Ishikawa (cell line): ENCODE measurements around the gene EFCAB5.

Experiments used
- CEBPB ChIP-seq: IDR thresholded peaks from 2 replicates; pipeline ENCODE4 v1.6.1; 2012
- CREB1 ChIP-seq: IDR thresholded peaks from 2 replicates; pipeline ENCODE4 v1.6.1; 2012; ENCODE audit warnings: low read depth
- EGR1 ChIP-seq: IDR thresholded peaks from 2 replicates; pipeline ENCODE4 v1.6.1; 2012
- EP300 ChIP-seq: IDR thresholded peaks from 2 replicates; pipeline ENCODE4 v1.6.1; 2012; ENCODE audit warnings: borderline replicate concordance
- FOXM1 ChIP-seq: IDR thresholded peaks from 2 replicates; pipeline ENCODE4 v1.6.1; 2012; ENCODE audit warnings: low read depth, borderline replicate concordance
- MAX ChIP-seq: IDR thresholded peaks from 2 replicates; pipeline ENCODE4 v1.6.1; 2012
- NFIC ChIP-seq: IDR thresholded peaks from 2 replicates; pipeline ENCODE4 v1.6.1; 2012
- RAD21 ChIP-seq: IDR thresholded peaks from 2 replicates; pipeline ENCODE4 v1.6.1; 2012; ENCODE audit warnings: low read depth
- REST ChIP-seq: IDR thresholded peaks from 2 replicates; pipeline ENCODE4 v1.6.1; 2012; ENCODE audit warnings: low read depth, mild to moderate bottlenecking
- TAF1 ChIP-seq: IDR thresholded peaks from 2 replicates; pipeline ENCODE4 v1.6.1; 2012; ENCODE audit warnings: low read depth, mild to moderate bottlenecking
- TCF12 ChIP-seq: IDR thresholded peaks from 2 replicates; pipeline ENCODE4 v1.6.1; 2012; ENCODE audit warnings: low read depth
- TEAD4 ChIP-seq: IDR thresholded peaks from 2 replicates; pipeline ENCODE4 v1.6.1; 2012
- USF1 ChIP-seq: IDR thresholded peaks from 2 replicates; pipeline ENCODE4 v1.6.1; 2012
- ZBTB7A ChIP-seq: IDR thresholded peaks from 2 replicates; pipeline ENCODE4 v1.6.1; 2012; ENCODE audit warnings: low read depth

GRCh38 chr17:30000755-30001257 is 59.4 kb downstream of the EFCAB5 start:
- no peak for TF ChIP-seq EP300
- TF ChIP-seq FOXM1: no peak
- TF ChIP-seq TAF1: no peak
- no peak for TF ChIP-seq TCF12
- TF ChIP-seq USF1: no peak
- no peak for TF ChIP-seq CEBPB
- no peak for TF ChIP-seq MAX
- no peak for TF ChIP-seq EGR1
- no peak for TF ChIP-seq RAD21
- no peak for TF ChIP-seq REST
- no peak for TF ChIP-seq CREB1
- TF ChIP-seq TEAD4: no peak
- TF ChIP-seq NFIC: no peak
- no peak for TF ChIP-seq ZBTB7A
